Measurements from ENCODE around the gene NECAB3. TPM values are rescaled to one million over a fixed set of nuclear protein-coding genes. Genes with fewer than 3 reads are reported as not detected.

The NECAB3 gene
- total and polyA plus RNA-seq, 2 of the 13 experiments (the other 11 are each of a cell fraction or from before 2014, with no cell fraction given), result 61.5 to 65.5 TPM

DNA sequence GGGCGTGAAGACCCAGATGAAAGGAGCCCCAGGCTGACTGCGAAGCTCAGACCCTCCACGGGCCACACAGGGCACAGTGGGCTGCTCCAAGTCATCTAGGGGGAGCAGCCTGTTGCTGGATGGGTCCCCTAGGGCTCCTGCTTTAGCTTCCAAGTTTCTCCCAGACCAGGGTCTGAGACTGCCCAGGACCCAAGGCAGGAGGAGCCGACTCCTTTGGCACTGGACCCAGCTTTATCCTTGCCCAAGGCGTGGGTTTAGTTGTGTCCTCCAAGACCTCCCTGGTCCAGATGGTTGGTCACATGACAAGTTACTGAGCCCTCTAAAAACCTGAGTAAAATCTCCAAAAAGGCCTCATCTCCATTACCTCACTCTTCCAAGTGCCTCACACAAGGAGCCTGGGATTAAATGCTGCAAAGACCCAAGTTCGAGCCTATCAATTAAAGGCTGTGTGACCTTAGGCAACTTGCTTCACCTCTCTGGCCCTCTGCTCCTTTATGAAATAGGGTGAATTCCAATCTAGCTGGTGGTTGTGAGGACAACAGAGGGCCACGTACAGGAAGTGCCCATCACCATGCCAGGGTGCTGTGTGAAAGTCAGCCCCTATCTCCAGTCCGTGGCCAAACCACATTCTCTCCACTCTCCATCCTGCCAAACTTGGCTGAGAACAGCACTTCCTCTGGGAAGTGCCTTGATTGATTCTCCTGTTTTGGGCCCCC is 2.5 kb downstream of the NECAB3 start (continued):
- TF ChIP-seq ZFP37 (CRISPR knock-in tag; IDR thresholded peaks at IDR 0.05; ENCODE audit: borderline replicate concordance) (no peak), KDM1A (CRISPR knock-in tag; IDR thresholded peaks at IDR 0.05) (peak; percentile 68; the same call in 1 of the 2 replicates), ZNF552 (CRISPR knock-in tag; IDR thresholded peaks at IDR 0.05; ENCODE audit: borderline replicate concordance) (0 out of 2 replicates have a peak, but pooled peaks have one; percentile 46), TCF12 (IDR thresholded peaks at IDR 0.05) (no peak), TCF12 (CRISPR knock-in tag; IDR thresholded peaks at IDR 0.05) (no peak), ZNF781 (CRISPR knock-in tag; IDR thresholded peaks at IDR 0.05; ENCODE audit: borderline replicate concordance, not compliant biosample characterization) (peak; percentile 34), POLR2A (IDR thresholded peaks at IDR 0.05; ENCODE audit: insufficient read depth in 1 of 2, low read depth in 2 of 2, low read length in 2 of 2) (peak in 1 of 2 experiments; percentile 24; a peak in 1 of 4 replicates), NR2C2 (CRISPR knock-in tag; IDR thresholded peaks at IDR 0.05; ENCODE audit: borderline replicate concordance) (no peak), ZNF501 (CRISPR knock-in tag; IDR thresholded peaks at IDR 0.05) (peak; percentile 22; the same call in 1 of the 2 replicates), ZFP36 (IDR thresholded peaks at IDR 0.05; ENCODE audit: borderline replicate concordance, low read depth, low read length, partially characterized antibody) (peak; percentile 6), MEF2D (CRISPR knock-in tag; IDR thresholded peaks at IDR 0.05) (no peak), RARA (CRISPR knock-in tag; IDR thresholded peaks at IDR 0.05) (no peak), TAF1 (CRISPR knock-in tag; IDR thresholded peaks at IDR 0.05) (no peak), ARNT2 (CRISPR knock-in tag; IDR thresholded peaks at IDR 0.05; ENCODE audit: low read depth) (0 out of 2 replicates have a peak, but pooled peaks have one; percentile 30), DNMT3B (CRISPR knock-in tag; conservative IDR thresholded peaks at IDR 0.05) (no peak), ZNF768 (CRISPR knock-in tag; IDR thresholded peaks at IDR 0.05) (peak; percentile 98)
- TF ChIP-seq, protein P1, sequence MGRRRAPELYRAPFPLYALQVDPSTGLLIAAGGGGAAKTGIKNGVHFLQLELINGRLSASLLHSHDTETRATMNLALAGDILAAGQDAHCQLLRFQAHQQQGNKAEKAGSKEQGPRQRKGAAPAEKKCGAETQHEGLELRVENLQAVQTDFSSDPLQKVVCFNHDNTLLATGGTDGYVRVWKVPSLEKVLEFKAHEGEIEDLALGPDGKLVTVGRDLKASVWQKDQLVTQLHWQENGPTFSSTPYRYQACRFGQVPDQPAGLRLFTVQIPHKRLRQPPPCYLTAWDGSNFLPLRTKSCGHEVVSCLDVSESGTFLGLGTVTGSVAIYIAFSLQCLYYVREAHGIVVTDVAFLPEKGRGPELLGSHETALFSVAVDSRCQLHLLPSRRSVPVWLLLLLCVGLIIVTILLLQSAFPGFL (CRISPR knock-in tag; IDR thresholded peaks at IDR 0.05), result no peak
- TF ChIP-seq, protein P2, sequence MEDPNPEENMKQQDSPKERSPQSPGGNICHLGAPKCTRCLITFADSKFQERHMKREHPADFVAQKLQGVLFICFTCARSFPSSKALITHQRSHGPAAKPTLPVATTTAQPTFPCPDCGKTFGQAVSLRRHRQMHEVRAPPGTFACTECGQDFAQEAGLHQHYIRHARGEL (CRISPR knock-in tag; IDR thresholded peaks at IDR 0.05), result peak; percentile 56; the same call in 1 of the 2 replicates
- TF ChIP-seq, protein P3, sequence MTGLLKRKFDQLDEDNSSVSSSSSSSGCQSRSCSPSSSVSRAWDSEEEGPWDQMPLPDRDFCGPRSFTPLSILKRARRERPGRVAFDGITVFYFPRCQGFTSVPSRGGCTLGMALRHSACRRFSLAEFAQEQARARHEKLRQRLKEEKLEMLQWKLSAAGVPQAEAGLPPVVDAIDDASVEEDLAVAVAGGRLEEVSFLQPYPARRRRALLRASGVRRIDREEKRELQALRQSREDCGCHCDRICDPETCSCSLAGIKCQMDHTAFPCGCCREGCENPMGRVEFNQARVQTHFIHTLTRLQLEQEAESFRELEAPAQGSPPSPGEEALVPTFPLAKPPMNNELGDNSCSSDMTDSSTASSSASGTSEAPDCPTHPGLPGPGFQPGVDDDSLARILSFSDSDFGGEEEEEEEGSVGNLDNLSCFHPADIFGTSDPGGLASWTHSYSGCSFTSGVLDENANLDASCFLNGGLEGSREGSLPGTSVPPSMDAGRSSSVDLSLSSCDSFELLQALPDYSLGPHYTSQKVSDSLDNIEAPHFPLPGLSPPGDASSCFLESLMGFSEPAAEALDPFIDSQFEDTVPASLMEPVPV (CRISPR knock-in tag; IDR thresholded peaks at IDR 0.05), result 0 out of 2 replicates have a peak, but pooled peaks have one; percentile 16
- TF ChIP-seq, protein P4, sequence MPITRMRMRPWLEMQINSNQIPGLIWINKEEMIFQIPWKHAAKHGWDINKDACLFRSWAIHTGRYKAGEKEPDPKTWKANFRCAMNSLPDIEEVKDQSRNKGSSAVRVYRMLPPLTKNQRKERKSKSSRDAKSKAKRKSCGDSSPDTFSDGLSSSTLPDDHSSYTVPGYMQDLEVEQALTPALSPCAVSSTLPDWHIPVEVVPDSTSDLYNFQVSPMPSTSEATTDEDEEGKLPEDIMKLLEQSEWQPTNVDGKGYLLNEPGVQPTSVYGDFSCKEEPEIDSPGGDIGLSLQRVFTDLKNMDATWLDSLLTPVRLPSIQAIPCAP (CRISPR knock-in tag; IDR thresholded peaks at IDR 0.05; ENCODE audit: low read depth), result no peak
